COLO829 (cell line): ENCODE measurements around the gene TOLLIP.
"Not testable (repeated sequence)": the region's sequence is repeated elsewhere in the genome, so short reads cannot be mapped to it uniquely, and the experiment has no call there.

Experiments
- DNase-seq: peaks from one replicate; pipeline ENCODE4 v3.0.0; 2012; ENCODE audit warnings: low spot score

Gene TOLLIP

GRCh38 chr11:1281974-1282365 lies 27.5 kb downstream of the TOLLIP start:
- DNase-seq: peak; percentile 11

GRCh38 chr11:1281326-1281973 lies 28.0 kb downstream of the TOLLIP start:
- no peak for DNase-seq

GRCh38 chr11:1280116-1281035 lies 29.1 kb downstream of the TOLLIP start:
- DNase-seq: no peak

GRCh38 chr11:1279674-1280055 lies 29.8 kb downstream of the TOLLIP start:
- DNase-seq: no peak

GRCh38 chr11:1278766-1279673 lies 30.4 kb downstream of the TOLLIP start:
- DNase-seq: no peak

GRCh38 chr11:1277936-1278512 lies 31.4 kb downstream of the TOLLIP start:
- DNase-seq: no peak

GRCh38 chr11:1276866-1277615 lies 32.4 kb downstream of the TOLLIP start:
- DNase-seq: no peak

GRCh38 chr11:1276041-1276790 lies 33.2 kb downstream of the TOLLIP start:
- no peak for DNase-seq

- DNase-seq: no peak
Measured at GRCh38 chr11:1275021-1275420, 34.4 kb downstream of the TOLLIP start.

GRCh38 chr11:1274501-1274900 lies 34.9 kb downstream of the TOLLIP start:
- DNase-seq: no peak

- no peak for DNase-seq
Measured at GRCh38 chr11:1272531-1272930, 36.9 kb downstream of the TOLLIP start.

- DNase-seq: no peak
Measured at GRCh38 chr11:1271927-1272326, 37.5 kb downstream of the TOLLIP start.

GRCh38 chr11:1271406-1271805 lies 38.0 kb downstream of the TOLLIP start:
- no peak for DNase-seq

- DNase-seq: no peak
Measured at GRCh38 chr11:1271002-1271401, 38.4 kb downstream of the TOLLIP start.

- DNase-seq: no peak
Measured at GRCh38 chr11:1270476-1270875, 39.0 kb downstream of the TOLLIP start.

- DNase-seq: no peak
Measured at GRCh38 chr11:1269957-1270356, 39.5 kb downstream of the TOLLIP start.

GRCh38 chr11:1267441-1268100 lies 41.9 kb downstream of the TOLLIP start:
- no peak for DNase-seq

GRCh38 chr11:1266976-1267375 lies 42.5 kb downstream of the TOLLIP start:
- not testable (repeated sequence) for DNase-seq

- DNase-seq: not testable (repeated sequence)
Measured at GRCh38 chr11:1265480-1265879, 44.0 kb downstream of the TOLLIP start.

- DNase-seq: peak; percentile 57
Measured at GRCh38 chr11:1264444-1264843, 45.0 kb downstream of the TOLLIP start.
